Caco-2 (cell line): ENCODE data around the gene IRF7. TPM values are rescaled to one million over a fixed set of nuclear protein-coding genes. Genes with fewer than 3 reads are reported as not detected.

Experiments
- BruUV-seq: library from RNA; stranded (reverse); fragments of 400-500 nt; replicated peaks from 2 replicates; lab custom pipeline; 2021; lab: Mats Ljungman, UMichigan
- CTCF ChIA-PET: fragments of 300-600 bp; sonication (Branson Sonifier 250); formaldehyde crosslinking; loops from one replicate; lab custom pipeline; 2022; ENCODE audit warnings: antibody characterized with exemption; lab: Charles Lee
- POLR2A ChIA-PET: fragments of 300-600 bp; sonication (Branson Sonifier 250); formaldehyde crosslinking; loops from one replicate; lab custom pipeline; 2022; ENCODE audit warnings: antibody characterized with exemption; lab: Charles Lee
- DNase-seq, 2 experiments: peaks; one replicate each; pipeline versions ENCODE4 v3.0.0 to v3.0.0-alpha.2; 2020 to 2022
- H3K27me3 ChIP-seq: replicated peaks from 2 replicates; pipeline ENCODE4 v1.6.0; 2011; ENCODE audit warnings: low read length; ENCODE audit not compliant: control insufficient read depth, insufficient read depth
- H3K36me3 ChIP-seq: 2 replicates; pipeline ENCODE4 v1.5.1; 2011; ENCODE audit warnings: low read length; ENCODE audit not compliant: control insufficient read depth, insufficient read depth
- H3K4me1 ChIP-seq: fragments of 250-450 bp; sonication (Bioruptor Pico); 2 replicates; pipeline ENCODE4 v1.5.1; 2020; ENCODE audit warnings: mild to moderate bottlenecking
- H3K4me3 ChIP-seq: 2 replicates; pipeline ENCODE4 v1.5.1; 2011; ENCODE audit warnings: low read depth, mild to moderate bottlenecking, control low read depth, low read length
- H3K9me3 ChIP-seq: fragments of 250-450 bp; sonication (Bioruptor Pico); 2 replicates; pipeline ENCODE4 v1.5.1; 2020; ENCODE audit warnings: mild to moderate bottlenecking, moderate library complexity
- H3K27ac Mint-ChIP-seq: one replicate; pipeline ENCODE4 v1.8.0; 2022; ENCODE audit warnings: mixed read lengths; ENCODE audit not compliant: unreplicated experiment
- H3K27me3 Mint-ChIP-seq: one replicate; pipeline ENCODE4 v1.8.0; 2022; ENCODE audit warnings: mixed read lengths; ENCODE audit not compliant: insufficient read depth, unreplicated experiment
- H3K36me3 Mint-ChIP-seq: one replicate; pipeline ENCODE4 v1.8.0; 2022; ENCODE audit warnings: mild to moderate bottlenecking, mixed read lengths; ENCODE audit not compliant: insufficient read depth, unreplicated experiment
- H3K4me1 Mint-ChIP-seq: one replicate; pipeline ENCODE4 v1.8.0; 2022; ENCODE audit warnings: low read depth, mixed read lengths; ENCODE audit not compliant: unreplicated experiment
- H3K4me3 Mint-ChIP-seq: one replicate; pipeline ENCODE4 v1.8.0; 2022; ENCODE audit warnings: mild to moderate bottlenecking, moderate library complexity, mixed read lengths; ENCODE audit not compliant: unreplicated experiment
- H3K9me3 Mint-ChIP-seq: one replicate; pipeline ENCODE4 v1.8.0; 2022; ENCODE audit warnings: mixed read lengths; ENCODE audit not compliant: unreplicated experiment
- intact Hi-C: fragments of 100-400 bp; cut with micrococcal nuclease; formaldehyde crosslinking; loops from one replicate; pipeline ENCODE4 v1.10.0; 2022; ENCODE audit not compliant: unreplicated experiment
- total RNA-seq: library from RNA; stranded (reverse); gene quantifications from 2 replicates; pipeline ENCODE4 v1.2.3, GENCODE V29; 2022
- TF ChIP-seq, protein P1 (sequence below), 2 experiments: fragments of 200-600 bp in 1 of 2; IDR thresholded peaks; 1 replicate in 1 of 2; 2 replicates in 1 of 2; pipeline versions ENCODE4 v1.5.1 to v1.8.0; 2011 to 2022; ENCODE audit warnings: antibody characterized with exemption in 1 of 2, control low read depth in 1 of 2, inconsistent platforms in 1 of 2, low read depth in 1 of 2, low read length in 1 of 2, mild to moderate bottlenecking in 1 of 2, moderate library complexity in 1 of 2; ENCODE audit not compliant: insufficient read depth in 1 of 2, severe bottlenecking in 1 of 2, unreplicated experiment in 1 of 2

The IRF7 gene
- total RNA-seq, 1 experiment from 2014 or later, result 27.2 TPM

- DNase-seq, result no peak
- no peak overlapping the region for H3K4me3 ChIP-seq
- H3K9me3 Mint-ChIP-seq, result no peaks in the 10 kb centered on the region
- no peak overlapping the region for H3K4me3 Mint-ChIP-seq
- H3K27me3 ChIP-seq, result no peaks in the 10 kb centered on the region
- TF ChIP-seq, protein P1, sequence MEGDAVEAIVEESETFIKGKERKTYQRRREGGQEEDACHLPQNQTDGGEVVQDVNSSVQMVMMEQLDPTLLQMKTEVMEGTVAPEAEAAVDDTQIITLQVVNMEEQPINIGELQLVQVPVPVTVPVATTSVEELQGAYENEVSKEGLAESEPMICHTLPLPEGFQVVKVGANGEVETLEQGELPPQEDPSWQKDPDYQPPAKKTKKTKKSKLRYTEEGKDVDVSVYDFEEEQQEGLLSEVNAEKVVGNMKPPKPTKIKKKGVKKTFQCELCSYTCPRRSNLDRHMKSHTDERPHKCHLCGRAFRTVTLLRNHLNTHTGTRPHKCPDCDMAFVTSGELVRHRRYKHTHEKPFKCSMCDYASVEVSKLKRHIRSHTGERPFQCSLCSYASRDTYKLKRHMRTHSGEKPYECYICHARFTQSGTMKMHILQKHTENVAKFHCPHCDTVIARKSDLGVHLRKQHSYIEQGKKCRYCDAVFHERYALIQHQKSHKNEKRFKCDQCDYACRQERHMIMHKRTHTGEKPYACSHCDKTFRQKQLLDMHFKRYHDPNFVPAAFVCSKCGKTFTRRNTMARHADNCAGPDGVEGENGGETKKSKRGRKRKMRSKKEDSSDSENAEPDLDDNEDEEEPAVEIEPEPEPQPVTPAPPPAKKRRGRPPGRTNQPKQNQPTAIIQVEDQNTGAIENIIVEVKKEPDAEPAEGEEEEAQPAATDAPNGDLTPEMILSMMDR (IDR thresholded peaks at IDR 0.05; ENCODE audit: insufficient read depth in 1 of 2, low read depth in 1 of 2, low read length in 1 of 2, severe bottlenecking in 1 of 2, unreplicated experiment in 1 of 2), result no peak
- intact Hi-C loops, result no loop called here
- BruUV-seq, result no TSS peak
- no peaks in the 10 kb centered on the region for H3K9me3 ChIP-seq
- H3K27me3 Mint-ChIP-seq, result no peaks in the 10 kb centered on the region
- peak overlapping the region; percentile 31 for H3K27ac Mint-ChIP-seq
- no peaks in the 10 kb centered on the region for H3K4me1 ChIP-seq
- CTCF ChIA-PET, result no interaction called here
- H3K4me1 Mint-ChIP-seq, result no peaks in the 10 kb centered on the region
- peaks cover 47% of the 10 kb centered on the region for H3K36me3 Mint-ChIP-seq
- POLR2A ChIA-PET, result no interaction called here
- H3K36me3 ChIP-seq, result no peaks in the 10 kb centered on the region
Measured at GRCh38 chr11:637333-637592, 21.5 kb upstream of the IRF7 start.

- Histone ChIP-seq H3K36me3 (no peaks in the 10 kb centered on the region), H3K4me1 (no peaks in the 10 kb centered on the region), H3K4me3 (no peak within 1 kb of the TSS), H3K27me3 (no peaks in the 10 kb centered on the region), H3K9me3 (no peaks in the 10 kb centered on the region)
- ChIA-PET CTCF (interaction anchor here (0.6 kb wide), 2 partner anchors 32 to 36 kb away, joined by 3 read pairs; no protein-coding TSS in a partner anchor), POLR2A (no interaction called here)
- no peaks in the 10 kb centered on the region for H3K4me1 Mint-ChIP-seq
- H3K36me3 Mint-ChIP-seq, result peaks cover 42% of the 10 kb centered on the region
- TF ChIP-seq, protein P1 (IDR thresholded peaks at IDR 0.05; ENCODE audit: insufficient read depth in 1 of 2, low read depth in 1 of 2, low read length in 1 of 2, severe bottlenecking in 1 of 2, unreplicated experiment in 1 of 2), result no peak
- DNase-seq, result no peak
- H3K4me3 Mint-ChIP-seq, result no peak within 1 kb of the TSS
- intact Hi-C loops, result no loop called here
- no TSS peak for BruUV-seq
- no peaks in the 10 kb centered on the region for H3K27me3 Mint-ChIP-seq
- H3K27ac Mint-ChIP-seq, result peak within 1 kb of the TSS; percentile 31
- no peaks in the 10 kb centered on the region for H3K9me3 Mint-ChIP-seq
Measured at GRCh38 chr11:636511-637332, 21.0 kb upstream of the IRF7 start, which contains the start of gene DRD4. Gene DRD4 (plus strand): TSS chr11:637269. CDS start chr11:637305, 36 bp downstream.

GRCh38 chr11:635945-636510 is 20.3 kb upstream of the IRF7 start:
- TF ChIP-seq, protein P1 (IDR thresholded peaks at IDR 0.05; ENCODE audit: insufficient read depth in 1 of 2, low read depth in 1 of 2, low read length in 1 of 2, severe bottlenecking in 1 of 2, unreplicated experiment in 1 of 2), result no peak
- Mint-ChIP-seq H3K36me3 (peaks cover 35% of the 10 kb centered on the region), H3K4me1 (no peaks in the 10 kb centered on the region), H3K9me3 (no peaks in the 10 kb centered on the region), H3K4me3 (no peak overlapping the region), H3K27me3 (no peaks in the 10 kb centered on the region), H3K27ac (no peak overlapping the region)
- Histone ChIP-seq H3K9me3 (no peaks in the 10 kb centered on the region), H3K4me1 (no peaks in the 10 kb centered on the region), H3K36me3 (no peaks in the 10 kb centered on the region), H3K27me3 (no peaks in the 10 kb centered on the region), H3K4me3 (no peak overlapping the region)
- intact Hi-C loops, result no loop called here
- DNase-seq, result no peak
- no TSS peak for BruUV-seq
- ChIA-PET CTCF (interaction anchor here (0.6 kb wide), 2 partner anchors 33 to 35 kb away, joined by 3 read pairs; no protein-coding TSS in a partner anchor), POLR2A (no interaction called here)
